GM18517 (cell line): ENCODE data around the gene RBMS3.

ENCODE experiments used
- ATAC-seq: cut with Tn5 transposase; IDR thresholded peaks from one replicate; pipeline ENCODE4 v1.9.1; 2021; ENCODE audit warnings: mild to moderate bottlenecking, moderate library complexity; ENCODE audit not compliant: unreplicated experiment

Gene RBMS3

GRCh38 chr3:29275309-29275708, 5.6 kb upstream of the RBMS3 start:
- no peak for ATAC-seq

DNA sequence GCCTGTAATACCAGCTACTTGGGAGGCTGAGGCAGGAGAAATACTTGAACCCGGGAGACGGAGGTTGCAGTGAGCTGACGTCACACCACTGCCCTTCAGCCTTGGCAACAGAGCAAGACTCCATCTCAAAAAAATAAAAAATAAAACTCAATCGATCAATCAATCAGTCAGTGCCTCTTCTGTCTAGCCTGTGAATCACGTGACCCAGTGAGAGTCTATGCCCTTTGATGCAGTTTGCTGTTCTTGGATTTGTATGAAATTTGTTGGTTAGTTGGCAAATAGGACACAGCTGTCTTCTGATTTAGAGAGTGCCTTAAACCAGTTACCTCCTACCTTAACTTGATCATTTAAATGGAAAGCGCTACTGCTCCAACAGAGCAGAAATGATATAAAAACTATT, 3.6 kb upstream of the RBMS3 start:
- ATAC-seq, result no peak

- no peak for ATAC-seq
Measured at GRCh38 chr3:29279286-29279685, 1.6 kb upstream of the RBMS3 start.

DNA sequence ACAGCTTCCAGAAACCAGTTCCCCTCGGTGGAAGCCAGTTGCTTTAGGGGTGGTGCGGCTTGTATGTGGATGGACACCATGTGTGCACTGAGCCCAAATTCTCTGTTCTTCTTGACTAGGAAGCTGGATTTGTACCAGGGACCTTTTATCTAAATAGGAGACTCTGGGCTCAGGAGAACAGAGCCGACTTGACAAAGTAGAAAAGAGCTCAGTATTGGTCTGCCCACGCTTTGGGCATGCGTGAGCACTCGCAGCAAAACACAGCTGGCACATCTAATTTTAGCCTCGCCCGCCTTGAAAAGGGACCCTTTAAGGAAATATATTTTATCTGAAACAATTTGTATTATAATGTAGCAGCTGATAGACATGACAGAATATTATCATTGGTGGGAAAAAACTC, 1.1 kb upstream of the RBMS3 start:
- ATAC-seq, result no peak

DNA sequence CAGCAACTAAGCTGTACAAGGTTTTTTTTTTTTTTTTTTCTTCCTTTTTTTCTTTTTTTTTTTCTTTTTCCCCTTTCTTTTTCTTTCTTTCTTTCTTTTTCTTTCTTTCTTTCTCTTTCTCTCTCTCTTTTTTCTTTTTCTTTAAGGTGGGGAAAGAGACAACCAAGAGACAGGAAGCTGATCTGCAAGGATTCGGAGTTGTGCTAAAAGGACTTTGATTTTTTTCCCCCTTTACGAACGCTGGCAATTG, 148 bp downstream of the RBMS3 start:
- no peak for ATAC-seq

DNA sequence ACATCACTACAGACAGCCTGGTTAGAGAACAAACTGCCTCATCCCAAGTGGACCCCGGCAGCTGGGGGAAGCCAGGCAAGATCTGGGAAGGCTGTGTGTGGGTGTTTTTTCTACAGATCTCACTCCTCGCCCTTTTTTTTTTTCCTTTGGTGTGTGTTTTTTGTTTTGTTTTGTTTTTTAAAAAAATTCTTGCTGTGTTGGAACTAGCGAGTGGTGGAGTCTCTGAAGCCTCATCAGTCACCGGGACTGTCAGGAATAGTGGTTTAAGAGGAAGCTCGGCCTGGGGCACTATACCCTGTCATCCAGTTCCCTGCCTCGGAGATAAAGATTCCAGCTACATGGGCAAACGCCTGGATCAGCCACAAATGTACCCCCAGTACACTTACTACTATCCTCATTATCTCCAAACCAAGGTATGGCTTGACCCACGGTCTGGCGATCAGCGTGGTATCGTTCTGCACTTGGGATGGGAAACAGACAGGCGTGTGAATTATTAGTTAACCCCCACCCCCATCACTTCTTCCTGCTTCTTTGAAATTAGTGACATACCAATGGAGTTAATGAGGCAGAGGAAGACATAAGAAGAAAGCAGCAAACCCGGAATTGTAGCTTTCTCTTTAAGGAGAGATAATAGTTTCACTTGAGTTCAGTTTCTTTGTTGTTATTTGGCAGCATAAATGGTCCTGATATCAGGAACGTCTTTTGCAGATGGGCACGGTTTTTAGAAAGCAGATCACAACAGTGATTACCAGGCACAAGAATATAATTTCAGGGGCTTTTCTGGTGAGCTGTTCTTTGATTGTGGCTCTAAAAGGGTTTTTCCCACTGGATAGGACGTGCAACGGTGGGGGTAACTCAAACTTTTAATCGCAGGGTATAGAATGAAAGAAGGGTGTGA, 722 bp downstream of the RBMS3 start:
- peak; percentile 69 for ATAC-seq

DNA sequence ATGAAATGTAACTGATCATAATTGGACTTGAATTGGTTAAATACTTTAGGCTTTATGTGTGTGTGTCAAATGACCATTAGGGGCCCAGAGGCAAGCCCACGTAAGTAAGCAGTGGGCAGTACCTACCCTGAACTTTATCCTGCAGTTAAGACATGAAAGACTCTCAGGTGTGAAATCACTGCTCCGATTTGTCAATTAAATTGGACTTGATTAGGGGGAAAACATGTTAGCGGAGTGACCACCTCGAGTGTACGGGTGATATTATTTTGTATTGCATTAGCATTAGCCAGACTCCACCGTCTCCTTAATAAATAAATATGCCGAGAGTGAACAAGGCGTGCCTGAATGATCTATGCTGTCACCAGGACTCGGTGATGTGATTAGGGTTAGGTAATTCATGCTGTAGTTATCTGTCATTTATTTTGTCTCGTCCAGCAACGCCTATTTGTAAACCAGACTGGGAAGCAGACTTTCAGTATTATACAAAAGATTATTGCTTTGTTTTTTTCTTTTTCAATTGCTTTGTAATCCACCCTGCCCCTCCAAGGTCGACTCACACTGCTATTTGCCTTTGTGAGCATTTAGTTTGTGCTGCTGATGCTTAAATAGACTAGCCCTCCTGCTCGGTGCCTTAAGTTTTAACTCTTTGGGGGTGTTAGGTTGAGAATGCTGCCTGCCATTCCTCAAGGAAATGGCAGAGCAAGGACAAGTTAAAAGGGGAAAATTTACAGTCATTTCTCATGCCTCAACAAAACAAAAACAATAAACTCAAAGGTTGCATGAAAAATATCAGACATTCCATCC, 1.8 kb downstream of the RBMS3 start:
- ATAC-seq, result no peak

DNA sequence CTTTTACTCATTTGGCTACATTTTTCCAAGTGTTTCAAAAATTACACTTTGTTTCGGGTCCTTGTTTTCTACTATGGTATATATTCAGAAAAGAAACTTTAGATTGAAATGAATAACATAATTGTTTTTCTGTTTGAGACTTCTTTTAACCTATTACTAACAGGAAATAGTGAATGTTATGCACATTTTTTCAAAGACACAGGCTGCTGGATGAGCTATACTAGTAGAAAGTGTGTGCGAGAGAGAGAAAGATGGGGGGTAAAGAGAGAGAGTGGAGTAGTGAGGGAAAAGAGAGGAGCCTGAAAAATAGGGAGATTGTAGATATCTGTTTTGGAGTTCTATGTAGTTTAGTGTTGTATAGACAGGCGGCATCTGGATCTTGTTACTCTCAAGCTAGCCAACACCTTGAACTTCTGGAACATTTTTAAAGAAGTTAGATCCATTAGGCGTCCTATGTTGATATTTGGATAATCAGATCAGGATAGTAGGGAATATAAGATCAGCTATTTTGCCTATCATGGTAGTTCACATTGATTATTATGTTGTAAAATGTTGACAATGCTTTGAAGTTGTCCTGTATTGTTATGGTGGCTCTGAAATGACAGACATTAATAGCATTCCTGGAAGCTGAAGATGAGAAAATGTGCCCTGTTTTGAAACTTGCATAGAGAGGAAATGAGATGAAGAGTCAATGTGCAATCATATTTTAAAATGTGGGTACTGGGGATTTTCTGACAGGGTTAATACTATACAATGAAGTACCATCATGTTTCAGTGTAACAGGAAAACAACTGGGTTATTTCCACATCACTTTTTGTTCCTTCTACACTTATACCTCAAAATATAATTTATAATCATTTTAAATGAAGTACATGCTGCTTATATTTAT, 2.6 kb downstream of the RBMS3 start:
- no peak for ATAC-seq

GRCh38 chr3:29284497-29284896, 3.6 kb downstream of the RBMS3 start:
- no peak for ATAC-seq

DNA sequence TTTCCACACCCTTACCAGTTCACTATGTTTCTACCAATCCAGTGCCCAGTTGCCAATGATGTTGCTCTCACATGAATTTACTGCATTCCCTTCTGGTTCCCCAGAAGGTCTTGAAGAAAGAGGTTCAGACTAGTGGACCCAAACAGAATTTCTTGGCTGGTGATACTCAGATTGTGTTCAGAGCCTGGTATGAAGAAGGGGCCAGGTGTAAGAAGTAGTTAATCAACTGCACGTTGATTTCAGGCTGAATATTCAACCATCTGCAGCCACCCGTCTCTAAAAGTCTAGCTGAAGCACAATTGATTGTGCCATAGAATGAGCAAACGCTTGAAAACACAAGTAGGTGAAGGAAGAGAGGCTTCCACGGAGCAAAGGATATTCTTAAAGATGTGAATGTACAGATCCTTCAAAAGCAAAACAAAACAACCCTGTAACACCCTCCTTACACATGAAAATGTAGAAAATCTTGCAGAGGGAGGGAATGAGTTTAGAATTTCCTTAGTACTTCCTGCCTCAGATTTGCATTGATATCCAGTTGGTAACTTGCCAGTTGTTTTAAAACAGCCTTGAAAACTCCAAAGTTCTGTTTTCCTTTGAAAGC, 4.7 kb downstream of the RBMS3 start:
- ATAC-seq, result no peak

DNA sequence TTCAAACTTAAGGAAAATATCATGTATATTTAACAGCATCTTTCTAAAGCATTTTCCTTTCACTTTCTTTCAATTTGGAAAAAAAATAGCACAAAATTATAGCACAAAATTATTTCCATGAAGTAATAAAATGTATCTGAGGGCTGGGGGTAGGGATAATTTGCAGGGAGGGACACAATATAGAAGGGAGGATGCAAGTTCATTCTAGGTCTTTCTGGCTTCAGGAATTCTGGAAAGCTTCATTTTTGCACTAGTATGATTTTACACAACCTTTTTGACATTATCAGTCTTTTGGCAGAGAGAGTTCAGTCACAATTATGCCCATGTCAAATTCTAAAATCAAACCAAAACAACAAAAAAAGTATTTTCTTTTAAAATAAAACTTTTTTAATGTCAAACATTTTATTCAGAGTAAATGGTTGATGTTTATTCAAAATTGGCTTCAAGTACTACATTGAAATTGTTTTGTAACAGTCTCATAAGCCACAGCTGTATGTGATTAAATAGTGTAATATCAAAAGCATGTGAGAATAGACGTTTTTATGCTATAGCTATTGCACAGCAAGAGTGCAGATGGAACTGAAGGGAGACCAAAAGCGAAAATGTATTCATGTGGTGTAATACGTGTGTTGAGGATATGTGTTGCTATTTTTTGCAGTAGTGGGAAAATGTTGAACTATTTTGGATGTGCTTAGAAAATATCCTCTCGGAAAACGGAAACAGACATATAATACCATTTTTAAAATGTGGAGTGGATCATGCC, 5.8 kb downstream of the RBMS3 start:
- no peak for ATAC-seq

DNA sequence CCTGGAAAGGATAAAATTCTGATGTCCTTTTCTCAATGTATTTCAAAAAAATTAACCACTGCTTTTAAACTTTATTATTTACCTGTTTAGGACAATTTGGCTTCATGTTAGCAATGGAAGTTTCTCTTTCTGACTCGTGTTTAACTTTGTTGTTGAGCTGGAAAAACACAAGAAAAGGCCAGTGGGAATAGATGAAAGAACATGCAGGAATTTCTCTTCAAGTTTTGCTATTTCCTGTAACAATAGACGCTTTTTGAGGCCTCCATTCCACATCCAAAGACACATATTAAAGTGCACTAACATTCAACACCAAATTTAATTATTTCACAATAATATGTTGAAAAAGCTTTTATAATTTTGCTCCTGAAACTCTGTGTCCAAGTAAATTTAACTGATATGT, 9.7 kb downstream of the RBMS3 start:
- no peak for ATAC-seq

GRCh38 chr3:29291260-29291981, 10.6 kb downstream of the RBMS3 start:
- ATAC-seq, result no peak

DNA sequence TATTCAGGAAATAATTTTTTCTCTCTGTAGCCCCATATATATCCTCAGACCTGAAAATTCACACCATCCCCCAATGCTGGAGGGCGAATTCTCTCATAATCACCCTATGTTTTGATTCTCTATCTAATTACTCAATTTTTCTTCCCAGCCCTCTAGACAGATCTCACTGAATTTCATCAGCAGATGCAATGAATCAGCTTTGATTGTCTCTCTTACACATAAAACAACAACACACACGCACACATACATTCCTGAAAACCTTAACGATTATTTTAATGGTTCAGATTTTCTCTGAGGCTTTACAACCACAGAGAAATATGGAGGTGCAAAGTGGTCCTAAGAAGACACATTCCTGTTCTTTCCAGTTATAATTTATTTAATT, 11.1 kb downstream of the RBMS3 start:
- ATAC-seq, result no peak

DNA sequence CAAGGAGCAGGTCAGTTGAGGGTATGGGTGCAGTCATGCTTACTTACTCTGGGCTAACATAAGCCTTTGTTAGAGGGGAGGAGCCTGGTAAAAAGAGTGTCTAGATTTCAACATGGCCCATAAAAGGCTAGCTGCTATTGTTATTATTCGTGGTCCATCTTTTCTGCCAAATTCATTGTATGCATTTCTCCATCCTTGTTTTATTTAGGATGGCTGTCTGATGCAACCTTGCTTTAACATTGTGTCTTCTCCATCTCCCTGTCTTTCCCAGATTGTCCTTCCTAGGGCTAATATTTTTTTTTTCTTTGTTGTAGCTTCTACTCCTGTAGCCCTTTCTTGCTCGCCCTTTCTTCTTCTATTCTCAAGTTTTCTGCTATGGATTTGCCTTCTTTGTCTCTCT, 12.6 kb downstream of the RBMS3 start:
- no peak for ATAC-seq

- no peak for ATAC-seq
Measured at GRCh38 chr3:29297998-29298397, 17.1 kb downstream of the RBMS3 start.

GRCh38 chr3:29301332-29302019, 20.6 kb downstream of the RBMS3 start:
- ATAC-seq, result no peak

DNA sequence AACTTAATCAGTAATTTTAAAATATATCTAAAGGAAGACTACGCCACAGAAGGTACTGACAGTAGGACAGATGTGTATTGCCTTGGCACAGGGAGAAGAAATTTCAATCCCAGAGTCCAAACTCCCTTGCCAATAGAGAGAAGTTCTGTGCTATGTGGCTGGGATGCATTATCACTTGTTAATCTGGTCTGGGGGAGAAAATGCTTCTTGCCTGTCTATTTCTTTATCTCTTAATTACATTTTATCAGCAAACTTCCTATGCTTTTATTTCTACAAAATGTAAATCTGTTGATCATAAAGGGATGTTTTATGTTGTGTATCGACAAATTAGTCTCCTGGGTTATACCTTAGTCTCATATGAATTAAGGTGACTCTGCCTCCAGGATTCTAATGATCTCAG, 21.7 kb downstream of the RBMS3 start:
- no peak for ATAC-seq

- no peak for ATAC-seq
Measured at GRCh38 chr3:29307295-29307694, 26.4 kb downstream of the RBMS3 start.
